Parathyroid adenoma (tissue), 2 donors: ENCODE data around the gene UBE2Q1.
A peak's percentile ranks its signal among the peaks of the same experiment; 100 is the strongest.

Experiments
- H2AFZ ChIP-seq: fragments of 300-600 bp; sonication (generic); one replicate; pipeline ENCODE4 v1.7.0; 2017; ENCODE audit warnings: antibody characterized with exemption, mild to moderate bottlenecking
- H3K27ac ChIP-seq: fragments of 300-600 bp; sonication (generic); one replicate; pipeline ENCODE4 v1.7.0; 2017
- H3K27me3 ChIP-seq: fragments of 300-600 bp; sonication (generic); one replicate; pipeline ENCODE4 v1.7.0; 2017; ENCODE audit warnings: low read length; ENCODE audit not compliant: control insufficient read depth, insufficient read depth
- H3K36me3 ChIP-seq: fragments of 300-600 bp; sonication (generic); one replicate; pipeline ENCODE4 v1.7.0; 2017; ENCODE audit warnings: low read length; ENCODE audit not compliant: control insufficient read depth, insufficient read depth
- H3K4me1 ChIP-seq: fragments of 300-600 bp; sonication (generic); one replicate; pipeline ENCODE4 v1.7.0; 2017; ENCODE audit warnings: control low read depth
- H3K4me2 ChIP-seq: fragments of 300-600 bp; sonication (generic); one replicate; pipeline ENCODE4 v1.7.0; 2017; ENCODE audit warnings: low read length
- H3K4me3 ChIP-seq: fragments of 300-600 bp; sonication (generic); one replicate; pipeline ENCODE4 v1.7.0; 2017; ENCODE audit warnings: low read depth, low read length
- H3K79me2 ChIP-seq: fragments of 300-600 bp; sonication (generic); one replicate; pipeline ENCODE4 v1.7.0; 2017; ENCODE audit warnings: control low read depth
- H3K9ac ChIP-seq: fragments of 300-600 bp; sonication (generic); one replicate; pipeline ENCODE4 v1.7.0; 2017; ENCODE audit warnings: mild to moderate bottlenecking
- H3K9me3 ChIP-seq: fragments of 300-600 bp; sonication (generic); one replicate; pipeline ENCODE4 v1.7.0; 2017; ENCODE audit warnings: low read length; ENCODE audit not compliant: control insufficient read depth
- TF ChIP-seq, protein P1 (sequence below): fragments of 300-600 bp; sonication (generic); IDR thresholded peaks from one replicate; pipeline ENCODE4 v1.7.0; 2017; ENCODE audit warnings: antibody characterized with exemption, mild to moderate bottlenecking
- donor health status: primary hyperparathyroidism.

The UBE2Q1 gene

DNA sequence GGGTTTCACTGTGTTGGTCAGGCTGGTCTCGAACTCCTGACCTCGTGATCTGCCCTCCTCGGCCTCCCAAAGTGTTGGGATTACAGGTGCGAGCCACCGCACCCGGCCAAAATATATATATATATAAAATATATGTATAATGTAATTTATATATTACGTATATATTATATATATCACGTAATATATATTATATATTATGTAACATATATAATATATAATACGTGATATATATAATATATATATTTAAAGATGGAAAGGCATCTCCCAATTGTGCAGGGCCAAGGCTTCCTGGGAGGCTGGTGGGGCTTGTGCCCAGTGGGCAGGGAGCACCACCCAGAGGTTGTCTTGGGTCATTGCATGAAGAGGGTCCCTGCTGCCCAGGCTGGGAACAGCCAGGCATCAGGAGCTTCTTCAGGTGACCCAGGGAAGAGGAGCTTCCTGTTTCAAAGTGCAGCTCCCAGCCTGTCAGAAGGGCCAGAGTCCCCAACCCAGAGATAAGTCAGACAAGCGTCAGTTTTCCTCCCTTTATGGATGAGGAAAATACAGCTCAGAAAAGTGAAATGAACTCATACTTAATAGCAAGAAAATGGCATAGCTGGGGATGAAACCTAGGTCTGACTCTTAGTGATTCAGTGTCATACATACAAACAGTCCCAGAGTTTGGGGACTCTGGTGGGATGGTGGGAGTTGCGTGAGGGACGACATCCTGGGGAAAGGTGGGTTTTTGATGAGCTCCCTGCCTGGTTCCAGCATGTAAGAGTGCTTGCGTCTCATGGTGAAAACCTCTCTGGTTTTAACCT lies 12.0 kb downstream of the UBE2Q1 start:
- H3K4me1 ChIP-seq = no peaks in the 10 kb centered on the region

DNA sequence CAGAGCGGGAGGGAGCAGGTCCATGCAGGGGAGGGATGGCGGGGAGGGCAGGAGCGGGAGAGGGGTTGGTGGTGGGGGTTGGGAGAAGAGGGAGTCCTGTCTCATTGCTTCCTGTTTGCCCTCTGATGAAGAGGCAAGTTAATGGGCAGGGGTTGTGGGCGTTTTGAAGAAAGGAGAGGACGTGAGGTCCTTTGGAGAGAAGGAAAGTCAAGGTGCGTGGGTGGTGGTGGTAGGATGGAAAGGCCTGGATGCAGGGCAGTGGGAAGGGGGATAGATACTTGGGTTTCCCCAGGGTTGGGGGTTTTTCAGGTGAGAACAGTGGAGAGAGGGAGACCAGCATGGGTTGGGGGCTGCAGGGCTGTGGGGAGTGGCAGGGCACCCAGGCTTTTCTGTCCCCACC lies 17.2 kb downstream of the UBE2Q1 start:
- H3K79me2 ChIP-seq = no peaks in the 10 kb centered on the region
- no peak overlapping the region for H3K9ac ChIP-seq
- TF ChIP-seq, protein P1, sequence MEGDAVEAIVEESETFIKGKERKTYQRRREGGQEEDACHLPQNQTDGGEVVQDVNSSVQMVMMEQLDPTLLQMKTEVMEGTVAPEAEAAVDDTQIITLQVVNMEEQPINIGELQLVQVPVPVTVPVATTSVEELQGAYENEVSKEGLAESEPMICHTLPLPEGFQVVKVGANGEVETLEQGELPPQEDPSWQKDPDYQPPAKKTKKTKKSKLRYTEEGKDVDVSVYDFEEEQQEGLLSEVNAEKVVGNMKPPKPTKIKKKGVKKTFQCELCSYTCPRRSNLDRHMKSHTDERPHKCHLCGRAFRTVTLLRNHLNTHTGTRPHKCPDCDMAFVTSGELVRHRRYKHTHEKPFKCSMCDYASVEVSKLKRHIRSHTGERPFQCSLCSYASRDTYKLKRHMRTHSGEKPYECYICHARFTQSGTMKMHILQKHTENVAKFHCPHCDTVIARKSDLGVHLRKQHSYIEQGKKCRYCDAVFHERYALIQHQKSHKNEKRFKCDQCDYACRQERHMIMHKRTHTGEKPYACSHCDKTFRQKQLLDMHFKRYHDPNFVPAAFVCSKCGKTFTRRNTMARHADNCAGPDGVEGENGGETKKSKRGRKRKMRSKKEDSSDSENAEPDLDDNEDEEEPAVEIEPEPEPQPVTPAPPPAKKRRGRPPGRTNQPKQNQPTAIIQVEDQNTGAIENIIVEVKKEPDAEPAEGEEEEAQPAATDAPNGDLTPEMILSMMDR = no peak
- no peaks in the 10 kb centered on the region for H3K36me3 ChIP-seq
- no peaks in the 10 kb centered on the region for H3K27me3 ChIP-seq
- H3K4me3 ChIP-seq = no peak overlapping the region
- H3K4me2 ChIP-seq = no peak overlapping the region
- no peak overlapping the region for H2AFZ ChIP-seq
- H3K27ac ChIP-seq = no peak overlapping the region
- H3K4me1 ChIP-seq = no peaks in the 10 kb centered on the region
- no peaks in the 10 kb centered on the region for H3K9me3 ChIP-seq

More for the DNA sequence above, 12.0 kb downstream of the UBE2Q1 start:
- Histone ChIP-seq H3K27me3 (no peaks in the 10 kb centered on the region), H3K4me2 (no peak overlapping the region), H3K79me2 (no peaks in the 10 kb centered on the region), H3K9ac (no peak overlapping the region), H2AFZ (no peak overlapping the region), H3K9me3 (no peaks in the 10 kb centered on the region), H3K36me3 (no peaks in the 10 kb centered on the region), H3K4me3 (no peak overlapping the region), H3K27ac (no peak overlapping the region)
- TF ChIP-seq, protein P1 = peak; percentile 27

DNA sequence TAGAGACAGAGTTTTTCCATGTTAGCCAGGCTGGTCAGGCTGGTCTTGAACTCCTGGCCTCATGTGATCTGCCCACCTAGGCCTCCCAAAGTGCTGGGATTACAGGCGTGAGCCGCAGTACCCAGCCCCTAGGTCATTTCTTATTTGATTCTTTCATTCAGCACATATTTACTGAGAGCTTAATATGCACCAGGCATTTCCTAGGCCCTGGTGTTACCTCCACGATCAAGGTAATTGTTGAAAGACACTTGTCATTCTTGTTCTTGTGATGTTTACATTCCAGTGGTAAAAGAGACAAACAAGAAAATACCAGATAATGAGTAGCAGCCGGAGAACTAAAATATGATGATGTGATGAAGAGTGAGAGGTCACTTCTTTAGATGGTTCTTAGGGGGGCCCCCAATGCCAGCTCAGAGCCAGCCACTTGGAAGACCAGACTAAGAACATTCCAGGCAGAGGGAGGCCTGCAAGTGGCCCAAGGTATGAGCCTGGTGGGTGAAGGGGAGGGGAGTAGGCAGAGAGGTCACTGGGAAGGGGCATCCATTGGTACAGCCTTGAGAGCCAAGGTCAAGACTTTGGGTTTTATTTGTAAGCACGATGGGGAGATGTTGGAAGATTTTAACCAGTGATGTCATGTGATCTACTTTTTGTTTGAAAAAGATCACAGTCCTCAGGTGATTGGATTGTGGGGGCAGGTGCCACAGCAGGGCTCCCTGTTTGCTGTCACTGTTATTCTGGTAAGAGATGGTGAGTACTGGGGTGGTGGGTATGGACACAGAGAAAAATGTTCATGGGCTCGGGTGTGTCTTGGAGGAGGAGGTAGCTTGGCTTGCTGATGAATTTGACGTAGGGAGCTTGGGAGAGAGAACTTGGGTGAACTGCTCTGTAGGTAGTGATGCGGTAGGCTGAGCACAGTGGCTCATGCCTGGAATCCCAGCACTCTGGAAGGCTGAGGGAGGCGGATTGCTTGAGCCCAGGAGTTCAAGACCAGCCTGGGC lies 18.7 kb downstream of the UBE2Q1 start:
- TF ChIP-seq, protein P1 = no peak
- H2AFZ ChIP-seq = no peak overlapping the region

DNA sequence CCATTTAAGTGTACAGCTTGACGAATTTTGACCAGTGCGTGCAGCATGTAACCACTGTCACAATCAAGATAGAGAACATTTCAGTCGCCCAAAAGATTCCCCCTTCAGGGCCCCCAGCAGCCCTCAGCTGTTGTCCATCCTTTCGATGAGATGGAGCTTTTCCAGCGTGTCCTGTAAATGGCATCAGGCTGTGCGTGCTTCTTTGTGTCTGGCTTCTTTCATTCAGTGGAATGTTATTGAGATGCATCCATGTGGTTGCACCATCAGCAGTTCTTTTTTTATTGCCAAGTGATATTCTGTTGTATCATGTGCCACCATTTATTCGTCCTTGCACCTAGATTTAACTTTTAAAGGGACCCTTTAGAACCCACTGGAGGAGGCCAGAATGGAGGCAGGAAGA lies 21.9 kb downstream of the UBE2Q1 start:
- Histone ChIP-seq H3K36me3 (no peaks in the 10 kb centered on the region), H3K27me3 (no peaks in the 10 kb centered on the region), H3K4me1 (no peaks in the 10 kb centered on the region), H2AFZ (no peak overlapping the region), H3K27ac (no peak overlapping the region), H3K4me3 (no peak overlapping the region), H3K79me2 (no peaks in the 10 kb centered on the region), H3K4me2 (no peak overlapping the region), H3K9me3 (no peaks in the 10 kb centered on the region), H3K9ac (no peak overlapping the region)
- TF ChIP-seq, protein P1 = no peak

More for the DNA sequence above, 18.7 kb downstream of the UBE2Q1 start:
- no peak overlapping the region for H3K27ac ChIP-seq
- no peaks in the 10 kb centered on the region for H3K36me3 ChIP-seq
- no peak overlapping the region for H3K4me2 ChIP-seq
- no peaks in the 10 kb centered on the region for H3K27me3 ChIP-seq
- no peaks in the 10 kb centered on the region for H3K4me1 ChIP-seq
- no peaks in the 10 kb centered on the region for H3K9me3 ChIP-seq
- H3K79me2 ChIP-seq = no peaks in the 10 kb centered on the region
- no peak overlapping the region for H3K4me3 ChIP-seq
- no peak overlapping the region for H3K9ac ChIP-seq
